HG03439 (cell line): ENCODE measurements around the gene CLDN22.

ENCODE experiments used
- ATAC-seq: cut with Tn5 transposase; IDR thresholded peaks from one replicate; pipeline ENCODE4 v1.9.1; 2021; ENCODE audit warnings: mild to moderate bottlenecking, moderate library complexity; ENCODE audit not compliant: unreplicated experiment

The CLDN22 gene

DNA sequence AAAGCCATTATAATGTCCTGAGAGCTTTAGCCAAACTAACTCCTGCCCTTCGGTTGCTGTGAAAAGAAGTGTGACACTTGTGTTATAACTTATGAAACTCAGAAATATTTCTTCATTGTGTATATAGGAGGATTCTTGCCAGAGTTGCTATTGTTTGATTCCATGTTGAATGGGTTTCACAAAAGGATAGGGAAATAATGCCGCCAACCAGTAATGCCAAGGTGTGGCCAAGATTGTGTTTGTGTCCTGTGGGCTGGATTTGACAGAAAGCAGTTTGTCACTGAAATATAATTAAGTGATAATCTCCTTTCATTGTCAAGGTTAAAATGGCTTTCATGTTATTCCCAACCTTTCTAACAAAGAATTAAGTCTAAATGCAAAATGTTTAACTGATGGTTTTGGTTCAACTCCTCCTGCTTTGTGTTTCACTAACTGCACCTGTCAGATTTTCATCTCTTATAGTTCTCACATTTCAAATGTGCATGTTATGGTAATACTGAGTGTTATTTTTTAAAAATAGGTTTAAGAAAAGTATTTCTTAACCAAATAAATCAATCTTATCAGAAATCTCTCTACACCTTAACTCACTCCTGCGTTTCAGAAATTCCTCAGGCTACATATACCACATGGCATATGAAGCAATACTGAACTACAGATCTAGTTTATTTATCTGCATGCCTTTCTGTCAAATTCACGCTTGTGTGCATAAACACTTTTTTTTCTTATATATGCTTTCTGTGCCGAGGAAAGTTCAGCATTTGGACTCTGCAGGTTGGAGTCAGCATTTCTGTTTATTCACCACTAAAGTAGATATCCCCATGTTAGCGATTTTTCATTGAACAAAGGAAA, at the start of gene CLDN22:
TSS of gene CLDN22 (minus strand) at position 66 of the 849 bp plus-strand sequence. CDS start at position 8, 58 bp downstream.
- ATAC-seq, result no peak

DNA sequence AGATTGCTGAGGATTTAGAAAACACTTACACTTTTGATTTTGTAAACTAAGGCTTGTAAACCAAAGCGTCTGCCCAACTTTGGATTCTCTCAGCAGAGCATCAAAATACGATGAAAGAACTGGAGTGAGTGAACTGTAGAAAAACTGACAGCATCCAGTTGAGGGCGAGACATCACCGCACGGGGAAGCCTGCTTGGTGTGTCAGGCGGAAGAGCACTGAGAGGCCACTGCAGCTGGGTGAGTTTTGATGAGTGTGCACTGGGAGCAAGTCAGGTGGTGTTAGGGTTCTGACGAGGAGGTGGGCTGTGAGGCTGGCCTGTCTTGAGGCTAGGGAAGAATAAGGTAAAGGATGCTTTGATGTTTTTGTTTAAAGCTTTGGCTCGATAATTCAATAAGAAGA, 49.0 kb upstream of the CLDN22 start:
- no peak for ATAC-seq

DNA sequence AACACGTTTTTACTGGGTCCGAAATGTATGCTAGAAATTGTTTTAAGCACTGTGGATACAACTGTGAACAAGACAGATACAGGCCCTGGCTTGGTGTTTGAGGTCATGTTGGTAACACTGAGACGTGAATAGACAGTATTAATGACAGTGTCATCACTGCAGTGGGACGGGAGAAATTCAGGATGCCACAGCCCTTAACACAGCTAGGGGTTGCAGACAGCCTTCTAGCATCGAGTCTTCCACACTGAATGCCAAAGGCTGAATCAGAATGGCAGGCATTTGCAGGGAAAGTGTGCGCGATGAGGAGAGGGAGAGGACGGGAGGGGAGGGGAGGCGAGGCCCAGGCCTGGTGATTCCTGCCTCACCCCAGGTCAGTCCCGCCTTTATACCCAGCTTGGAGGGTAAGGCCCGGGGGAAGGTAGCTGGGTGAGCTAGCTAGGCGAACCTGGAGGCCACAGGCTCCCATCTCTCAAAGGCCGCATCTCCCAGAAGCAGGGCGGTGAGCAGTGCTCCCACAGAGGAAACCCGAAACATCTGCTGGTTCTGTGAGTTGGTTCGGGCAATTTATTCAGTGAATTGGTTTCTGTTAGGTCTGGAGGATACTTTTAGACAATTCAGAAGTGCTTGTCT, 46.2 kb upstream of the CLDN22 start:
- ATAC-seq, result no peak

- ATAC-seq, result no peak
These were observed 43.9 kb upstream of the CLDN22 start for GRCh38 chr4:183364025-183364424.

GRCh38 chr4:183362916-183363542, 43.0 kb upstream of the CLDN22 start:
- no peak for ATAC-seq

GRCh38 chr4:183362036-183362435, 42.0 kb upstream of the CLDN22 start:
- no peak for ATAC-seq

DNA sequence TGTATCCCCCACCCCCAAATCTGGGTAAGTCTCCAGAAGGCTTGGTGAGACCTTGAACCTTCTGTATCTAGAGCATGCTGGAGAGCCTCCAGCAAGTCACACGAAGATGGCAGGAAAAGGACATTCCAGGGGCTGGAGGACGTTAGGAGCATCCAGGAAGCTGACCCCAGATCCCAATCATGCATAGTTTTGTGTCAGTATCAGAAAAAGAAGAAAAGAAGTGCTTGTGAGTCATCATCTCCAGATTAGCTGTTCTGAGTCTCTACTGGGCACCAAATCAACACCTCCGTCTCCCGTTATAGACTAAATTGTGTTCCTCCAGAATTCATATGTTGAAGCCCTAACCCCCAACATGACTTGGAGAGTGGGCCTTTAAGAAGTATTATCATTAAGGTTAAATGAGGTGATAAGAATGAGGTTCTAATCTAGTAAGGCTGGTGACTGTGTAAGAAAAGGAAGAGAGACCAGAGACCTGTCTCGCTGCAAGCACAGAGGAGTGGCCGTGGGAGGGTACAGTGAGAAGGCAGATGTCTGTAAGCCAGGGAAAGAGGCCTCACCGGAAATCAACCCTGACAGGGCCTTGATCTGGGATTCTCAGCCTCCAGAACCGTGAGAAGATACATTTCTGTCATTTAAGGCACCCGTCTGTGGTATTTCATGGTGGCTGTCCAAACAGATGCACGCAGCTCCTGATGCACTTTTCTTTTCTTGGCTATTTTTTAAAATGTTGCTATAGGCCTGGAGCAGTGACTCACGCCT, 40.3 kb upstream of the CLDN22 start:
- no peak for ATAC-seq

DNA sequence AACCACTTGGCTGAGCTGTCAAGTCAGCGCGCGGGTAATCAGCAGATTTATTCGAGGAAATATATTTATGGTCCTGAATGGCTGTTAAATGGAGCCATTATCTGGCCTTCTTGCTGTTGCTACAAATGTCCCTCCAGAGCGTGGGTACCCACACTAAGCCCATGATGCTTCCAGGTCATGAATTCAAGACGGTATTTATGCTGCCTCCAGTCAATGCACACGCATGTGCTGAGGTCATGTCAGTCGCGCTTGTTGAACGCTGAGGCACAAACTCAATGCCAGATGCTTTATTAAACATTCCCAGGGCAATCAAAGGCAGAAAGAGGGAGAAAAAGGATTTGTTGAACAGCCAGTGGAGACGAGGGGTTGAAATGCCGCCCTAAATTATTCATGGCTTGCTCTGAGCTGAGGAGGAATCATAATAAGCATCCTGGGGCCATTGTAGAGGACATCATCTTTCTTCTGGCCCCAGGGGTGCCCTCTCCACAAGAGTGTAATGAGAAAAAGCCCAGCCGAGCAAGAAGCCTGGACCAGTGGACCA, 38.2 kb upstream of the CLDN22 start:
- ATAC-seq, result no peak

DNA sequence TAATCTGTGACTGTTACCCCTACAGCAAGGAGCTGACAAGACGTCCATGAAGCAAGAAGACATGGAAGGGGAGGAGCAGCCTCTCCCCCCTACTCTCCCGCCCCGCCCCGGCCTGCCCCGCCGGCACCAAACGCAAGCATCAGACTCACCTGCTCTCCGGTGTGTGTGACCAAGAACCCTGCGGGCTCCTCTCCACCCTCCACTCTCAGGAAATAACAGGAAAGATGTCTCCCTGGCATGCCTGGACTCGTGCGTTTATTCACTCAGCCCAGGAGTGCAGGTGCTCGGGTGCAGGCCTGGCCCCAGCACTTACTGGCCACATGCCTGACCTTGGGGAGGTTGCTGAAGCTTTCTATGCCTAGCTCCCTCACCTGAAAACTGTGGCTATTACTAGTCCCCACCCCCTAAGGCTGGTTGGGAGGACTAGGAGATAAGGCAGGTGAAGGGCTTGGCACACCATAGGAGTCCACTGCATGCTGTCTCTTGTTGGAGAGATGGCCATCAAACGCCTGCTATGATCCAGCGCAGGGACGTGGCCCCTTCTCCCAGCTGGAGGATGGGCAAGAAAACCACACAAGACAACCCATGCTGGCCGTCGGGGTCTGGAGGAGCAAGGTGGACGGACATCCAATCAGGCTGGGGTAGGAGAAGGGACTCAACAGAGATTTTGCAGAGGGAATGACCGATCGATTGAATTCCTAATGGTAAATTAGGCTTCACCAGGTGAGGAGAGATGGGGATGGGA, 37.0 kb upstream of the CLDN22 start:
- ATAC-seq, result no peak

- no peak for ATAC-seq
These were observed 36.2 kb upstream of the CLDN22 start for GRCh38 chr4:183356173-183356830.

DNA sequence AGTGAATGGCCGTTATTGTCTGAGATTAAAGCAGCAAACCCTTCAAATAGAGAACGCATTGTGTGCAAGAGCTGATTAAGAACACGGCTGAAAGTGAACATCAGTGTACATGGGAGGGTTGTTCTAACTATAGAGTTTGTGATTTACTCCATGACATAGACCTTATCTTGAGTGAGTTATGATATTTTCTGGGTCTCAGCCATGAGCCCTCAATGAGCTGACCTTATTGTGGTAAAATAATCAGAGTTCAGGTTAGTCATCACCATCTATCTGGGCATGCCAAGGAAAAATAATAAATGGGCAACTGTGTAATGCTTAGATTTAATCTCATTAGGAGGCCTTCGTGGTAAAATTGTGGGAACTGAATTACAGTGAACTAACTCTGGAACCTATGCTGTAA, 35.3 kb upstream of the CLDN22 start:
- no peak for ATAC-seq

DNA sequence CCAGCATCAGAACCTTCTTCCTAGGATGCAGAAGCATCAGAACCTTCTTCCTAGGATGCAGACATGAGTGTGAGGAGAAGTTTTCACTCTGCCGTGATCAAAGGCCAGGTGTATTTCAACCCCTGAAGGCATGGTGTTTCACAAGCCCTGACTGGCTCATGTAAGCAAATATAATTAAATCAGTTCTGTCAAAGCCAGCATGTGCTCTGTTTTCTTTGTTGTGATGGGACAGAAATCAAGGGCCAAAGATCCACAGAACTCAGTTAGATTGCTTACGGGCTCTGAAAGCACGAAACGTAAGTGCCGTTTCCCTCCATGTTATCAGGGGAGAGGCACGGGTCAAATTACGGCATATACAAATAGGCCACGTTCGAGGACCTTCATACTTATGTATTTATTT, 34.1 kb upstream of the CLDN22 start:
- no peak for ATAC-seq

DNA sequence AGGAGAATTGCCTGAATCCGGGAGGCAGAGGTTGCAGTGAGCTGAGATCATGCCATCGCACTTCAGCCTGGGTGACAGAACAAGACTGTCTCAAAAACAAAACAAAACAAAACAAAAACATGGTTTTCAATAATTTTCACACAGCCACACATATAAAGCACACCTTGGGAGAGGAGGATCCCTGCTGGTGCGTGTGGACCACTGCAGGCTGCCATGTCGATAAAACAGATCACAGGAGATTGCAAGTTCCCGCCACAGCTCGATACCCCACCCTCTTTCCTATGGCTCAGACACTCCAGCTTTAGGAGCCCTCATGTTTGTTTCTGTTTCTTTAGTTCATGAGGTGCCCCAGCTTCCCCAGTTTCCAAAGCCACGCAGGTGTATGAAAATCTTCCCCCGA, 33.5 kb upstream of the CLDN22 start:
- no peak for ATAC-seq

DNA sequence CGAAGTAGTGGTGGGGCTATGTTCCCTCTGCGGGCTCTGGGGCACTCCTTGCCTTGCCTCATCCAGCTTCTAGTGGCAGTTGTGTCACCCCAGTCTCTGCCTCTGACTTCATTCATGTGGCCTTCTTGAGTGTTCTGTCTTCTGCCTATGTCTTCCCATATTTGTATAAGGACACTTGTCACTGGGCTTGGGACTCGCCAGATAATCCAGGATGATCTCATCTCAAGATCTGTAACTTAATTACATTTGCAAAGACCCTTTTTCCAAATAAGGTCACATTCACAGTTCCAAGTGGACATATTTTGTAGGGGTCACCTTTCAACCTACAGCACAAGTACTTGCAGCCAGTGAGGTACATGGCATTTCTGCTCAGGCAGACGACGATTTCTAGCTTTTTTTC, 32.5 kb upstream of the CLDN22 start:
- no peak for ATAC-seq

GRCh38 chr4:183350317-183351071, 30.4 kb upstream of the CLDN22 start:
- no peak for ATAC-seq

- ATAC-seq, result no peak
These were observed 29.6 kb upstream of the CLDN22 start for GRCh38 chr4:183349673-183350072.

DNA sequence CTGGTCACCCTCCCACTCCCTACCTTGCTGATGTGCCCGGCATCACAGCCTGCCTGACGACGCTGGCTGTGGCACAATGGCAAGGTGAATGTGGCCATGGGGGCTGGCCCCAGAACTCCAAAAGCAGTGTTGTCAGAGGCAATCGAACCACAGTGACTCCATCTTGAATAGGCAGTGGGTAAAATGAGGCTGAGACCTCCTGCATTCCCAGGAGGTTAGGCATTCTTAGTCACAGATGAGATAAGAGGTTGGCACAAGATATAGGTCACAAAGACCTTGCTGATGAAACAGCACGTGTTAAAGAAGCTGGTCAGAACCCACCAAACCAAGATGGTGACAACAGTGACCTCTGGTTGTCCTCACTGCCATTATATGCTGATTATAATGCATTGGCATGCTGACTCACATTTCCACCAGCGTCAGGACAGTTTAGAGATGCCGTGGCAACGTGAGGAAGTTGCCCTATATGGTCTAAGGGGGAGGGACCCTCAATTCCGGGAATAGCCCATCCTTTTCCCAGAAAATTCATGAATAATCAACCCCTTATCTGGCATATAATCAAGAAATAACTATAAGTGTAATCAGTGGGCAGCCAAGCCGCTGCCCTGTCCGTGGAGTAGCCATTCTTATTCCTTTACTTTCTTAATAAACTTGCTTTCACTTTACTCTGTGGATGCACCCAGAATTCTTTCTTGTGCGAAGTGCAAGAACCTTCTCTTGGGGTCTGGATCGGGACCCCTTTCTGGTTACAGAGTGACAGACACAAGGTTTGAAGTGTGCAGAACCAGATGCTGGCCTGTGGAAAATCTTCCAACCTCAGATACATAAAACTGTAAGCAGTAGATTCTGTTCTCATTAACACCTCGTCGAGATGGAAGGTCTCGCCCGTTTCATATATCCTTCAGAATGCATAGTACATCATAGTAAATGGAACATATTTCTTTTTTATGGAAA, 28.9 kb upstream of the CLDN22 start:
- ATAC-seq, result no peak

GRCh38 chr4:183348136-183348535, 28.1 kb upstream of the CLDN22 start:
- ATAC-seq, result no peak
